GM12878 (cell line): ENCODE measurements around the gene RHNO1. TPM values are rescaled to one million over a fixed set of nuclear protein-coding genes. Genes with fewer than 3 reads are reported as not detected.
A peak's percentile ranks its signal among the peaks of the same experiment; 100 is the strongest.

Experiments
- ATAC-seq: fragments of 200-7000 bp; cut with Tn5 transposase; 3 replicates; pipeline ENCODE4 v1.9.1; 2020; ENCODE audit warnings: mild to moderate bottlenecking, moderate library complexity
- BruUV-seq: library from RNA; stranded (reverse); fragments of 400-500 nt; replicated peaks from 2 replicates; lab custom pipeline; 2021; lab: Mats Ljungman, UMichigan
- CTCF ChIA-PET: fragments of 300-600 bp; sonication (Branson Sonifier 250); formaldehyde crosslinking; extraction: SDS; loops from one replicate; lab custom pipeline; 2021; ENCODE audit warnings: inconsistent platforms; lab: Yijun Ruan, JAX
- POLR2A ChIA-PET: fragments of 350-600 bp; formaldehyde crosslinking; extraction: SDS; loops from one replicate; lab custom pipeline; 2021; ENCODE audit warnings: inconsistent platforms; lab: Charles Lee
- RAD21 ChIA-PET: fragments of 300-600 bp; sonication (Branson Sonifier 250); formaldehyde crosslinking; loops from one replicate; lab custom pipeline; 2023; ENCODE audit warnings: antibody characterized with exemption; ENCODE audit not compliant: unreplicated experiment; lab: Charles Lee
- SMC1A ChIA-PET: fragments of 300-600 bp; sonication (Branson Sonifier 250); formaldehyde crosslinking; loops from one replicate; lab custom pipeline; 2023; ENCODE audit not compliant: unreplicated experiment, uncharacterized antibody; lab: Charles Lee
- DNase-seq: peaks from one replicate; pipeline ENCODE4 v3.0.0-alpha.2; 2011; ENCODE audit warnings: low read depth, low spot score
- FAIRE-seq: peaks from 3 replicates; lab custom pipeline; 2011; peaks lifted over from hg19 to GRCh38; lab: Jason Lieb, UNC
- H2AFZ ChIP-seq: 2 replicates; pipeline ENCODE4 v1.6.0; 2011; ENCODE audit warnings: low read depth, low read length, control low read depth; ENCODE audit not compliant: control insufficient read depth
- H3K27ac ChIP-seq: 2 replicates; pipeline ENCODE4 v1.5.1; 2011; ENCODE audit warnings: control low read depth; ENCODE audit not compliant: control insufficient read depth, insufficient read depth
- H3K27me3 ChIP-seq, 2 experiments: replicated peaks in 1 of 2; 2 replicates each; pipeline versions ENCODE4 v1.6.0 to v1.6.1; 2011; ENCODE audit warnings: low read length in 1 of 2; ENCODE audit not compliant: control insufficient read depth in 2 of 2, insufficient read depth in 2 of 2
- H3K36me3 ChIP-seq, 2 experiments: 2 replicates each; pipeline ENCODE4 v1.5.1; 2011; ENCODE audit warnings: low read length in 1 of 2; ENCODE audit not compliant: control insufficient read depth in 2 of 2, insufficient read depth in 2 of 2
- H3K4me1 ChIP-seq: 2 replicates; pipeline ENCODE4 v1.6.1; 2011; ENCODE audit warnings: mild to moderate bottlenecking, low read length, moderate library complexity, mixed read lengths; ENCODE audit not compliant: control insufficient read depth, insufficient read depth
- H3K4me2 ChIP-seq: 2 replicates; pipeline ENCODE4 v1.6.0; 2011; ENCODE audit warnings: control low read depth; ENCODE audit not compliant: control insufficient read depth, insufficient read depth
- H3K4me3 ChIP-seq: fragments of 200-600 bp; sonication (generic); 2 replicates; pipeline ENCODE4 v1.5.1; 2016
- H3K79me2 ChIP-seq: 2 replicates; pipeline ENCODE4 v1.6.0; 2011; ENCODE audit warnings: low read length; ENCODE audit not compliant: control insufficient read depth, insufficient read depth
- H3K9ac ChIP-seq: 2 replicates; pipeline ENCODE4 v1.8.0; 2011; ENCODE audit warnings: low read length, control low read depth, mixed read lengths; ENCODE audit not compliant: control insufficient read depth, insufficient read depth
- H3K9me3 ChIP-seq: replicated peaks from 3 replicates; pipeline ENCODE4 v1.5.1; 2011; ENCODE audit warnings: mild to moderate bottlenecking, low read length; ENCODE audit not compliant: control insufficient read depth, insufficient read depth
- H4K20me1 ChIP-seq: 2 replicates; pipeline ENCODE4 v1.6.0; 2011; ENCODE audit not compliant: control insufficient read depth, insufficient read depth
- EGR1 ChIP-seq, 2 experiments: IDR thresholded peaks; 1 replicate in 1 of 2; 2 replicates in 1 of 2; pipeline ENCODE4 v1.6.1; 2011 to 2012; ENCODE audit warnings: low read depth in 2 of 2, low read length in 2 of 2, borderline replicate concordance in 1 of 2, mild to moderate bottlenecking in 1 of 2, moderate library complexity in 1 of 2
- GABPA ChIP-seq: IDR thresholded peaks from 2 replicates; pipeline ENCODE4 v1.6.1; 2014; ENCODE audit warnings: antibody characterized with exemption, low read depth, mild to moderate bottlenecking, inconsistent platforms
- RB1 ChIP-seq: fragments of 450-650 bp; formaldehyde crosslinking; IDR thresholded peaks from 2 replicates; pipeline ENCODE4 v1.6.1; 2017; ENCODE audit warnings: mild to moderate bottlenecking, borderline replicate concordance
- RCOR1 ChIP-seq: conservative IDR thresholded peaks from 2 replicates; pipeline ENCODE4 v1.6.1; 2012; ENCODE audit warnings: low read depth, low read length, improper control_type of control experiment
- STAT3 ChIP-seq: IDR thresholded peaks from 2 replicates; pipeline ENCODE4 v1.6.1; 2011; ENCODE audit warnings: low read depth, low read length, improper control_type of control experiment
- ZNF274 ChIP-seq: IDR thresholded peaks from one replicate; pipeline ENCODE4 v1.8.0; 2011; ENCODE audit not compliant: insufficient read length, insufficient read depth
- ZNF592 ChIP-seq: fragments of 450-650 bp; IDR thresholded peaks from 2 replicates; pipeline ENCODE4 v1.6.1; 2017; ENCODE audit warnings: mild to moderate bottlenecking, moderate library complexity
- WGBS: methylation state at CpG from one replicate; pipeline ENCODE4 v1.1.6; 2016; ENCODE audit warnings: low lambda C conversion rate; ENCODE audit not compliant: insufficient replicate concordance, insufficient coverage; ENCODE audit errors: missing lambda C conversion rate; 5-methylcytosine and 5-hydroxymethylcytosine counted together
- in situ Hi-C: fragments of 300-500 bp; cut with MboI; formaldehyde crosslinking; loops from 9 replicates; pipeline ENCODE4 v1.14.3; 2018; ENCODE audit warnings: mixed read lengths
- intact Hi-C: fragments of 100-400 bp; cut with micrococcal nuclease; formaldehyde crosslinking; loops from one replicate; pipeline ENCODE4 v1.14.2; 2022; ENCODE audit not compliant: unreplicated experiment
- polyA plus RNA-seq, 11 experiments: library from polyadenylated mRNA; depleted of rRNA in 4 of 11; unstranded in 6 of 11; stranded (reverse) in 5 of 11; fragments of >200 nt; fragmentation: Nextera tagmentation in 4 of 11; fragmentation: Illumina TruSeq in 1 of 11; extraction: Ambion mirVana in 4 of 11; extraction: Trizol in 1 of 11; gene quantifications; 1 replicate in 1 of 11; 2 replicates in 10 of 11; pipeline versions ENCODE4 v1.2.1 to v1.2.3, GENCODE V29; 2011 to 2016; ENCODE audit warnings: inconsistent platforms in 2 of 11, missing spikeins in 2 of 11, low read depth in 1 of 11
- total RNA-seq, 4 experiments: library from RNA; depleted of rRNA in 3 of 4; stranded (reverse); fragments of >200 nt in 3 of 4; fragmentation: Illumina TruSeq in 1 of 4; extraction: Trizol in 1 of 4; gene quantifications; 2 replicates each; pipeline versions ENCODE4 v1.2.1 to v1.2.3, GENCODE V29; 2013 to 2021
- TF ChIP-seq, protein P1 (sequence below), 3 experiments: IDR thresholded peaks in 2 of 3; conservative IDR thresholded peaks in 1 of 3; 2 replicates each; pipeline ENCODE4 v1.5.1; 2011; ENCODE audit warnings: low read depth in 3 of 3, low read length in 3 of 3, mild to moderate bottlenecking in 3 of 3, control low read depth in 2 of 3, moderate library complexity in 2 of 3, inconsistent platforms in 1 of 3, mixed read lengths in 1 of 3; ENCODE audit not compliant: control insufficient read depth in 2 of 3, insufficient read depth in 1 of 3; ENCODE audit errors: extremely low read depth in 1 of 3
- TF ChIP-seq, protein P2 (sequence below): fragments of 450-650 bp; formaldehyde crosslinking; IDR thresholded peaks from 2 replicates; pipeline ENCODE4 v1.5.0; 2022; ENCODE audit warnings: mild to moderate bottlenecking, missing genetic modification characterization

RHNO1 gene
- total and polyA plus RNA-seq, 10 of the 15 experiments (the other 5 are each of a cell fraction or from before 2014, with no cell fraction given): 27.9 to 91.6 (median 49.3) TPM

GRCh38 chr12:2879853-2880252 lies 2.8 kb downstream of the RHNO1 start:
- ChIA-PET RAD21 (interaction anchor here (1.3 kb wide), 1 partner anchor 155 kb away, joined by 7 read pairs; no protein-coding TSS in a partner anchor), CTCF (interaction anchor here (1.3 to 1.4 kb wide), 2 partner anchors 10 to 51 kb away, joined by 3 to 6 read pairs; partner anchors contain the start of gene TULP3), SMC1A (no interaction called here), POLR2A (interaction anchor here (1.1 to 1.2 kb wide), 2 partner anchors 10 to 13 kb away, joined by 3 to 4 read pairs; partner anchors contain the start of gene TULP3)
- Histone ChIP-seq H4K20me1 (no peaks in the 10 kb centered on the region), H3K36me3 (no peaks in the 10 kb centered on the region), H3K4me2 (no peak overlapping the region; the same call in 1 of the 2 replicates), H3K4me3 (no peak overlapping the region), H3K79me2 (peaks cover 65% of the 10 kb centered on the region), H2AFZ (no peak overlapping the region), H3K9ac (no peak overlapping the region), H3K27me3 (no peaks in the 10 kb centered on the region), H3K4me1 (no peaks in the 10 kb centered on the region; the same call in 1 of the 2 replicates), H3K27ac (no peak overlapping the region), H3K9me3 (no peaks in the 10 kb centered on the region)
- ATAC-seq (no peak), DNase-seq (no peak), FAIRE-seq (no peak)
- in situ Hi-C loops (no loop called here), intact Hi-C loops (no loop called here)
- TF ChIP-seq, protein P1, sequence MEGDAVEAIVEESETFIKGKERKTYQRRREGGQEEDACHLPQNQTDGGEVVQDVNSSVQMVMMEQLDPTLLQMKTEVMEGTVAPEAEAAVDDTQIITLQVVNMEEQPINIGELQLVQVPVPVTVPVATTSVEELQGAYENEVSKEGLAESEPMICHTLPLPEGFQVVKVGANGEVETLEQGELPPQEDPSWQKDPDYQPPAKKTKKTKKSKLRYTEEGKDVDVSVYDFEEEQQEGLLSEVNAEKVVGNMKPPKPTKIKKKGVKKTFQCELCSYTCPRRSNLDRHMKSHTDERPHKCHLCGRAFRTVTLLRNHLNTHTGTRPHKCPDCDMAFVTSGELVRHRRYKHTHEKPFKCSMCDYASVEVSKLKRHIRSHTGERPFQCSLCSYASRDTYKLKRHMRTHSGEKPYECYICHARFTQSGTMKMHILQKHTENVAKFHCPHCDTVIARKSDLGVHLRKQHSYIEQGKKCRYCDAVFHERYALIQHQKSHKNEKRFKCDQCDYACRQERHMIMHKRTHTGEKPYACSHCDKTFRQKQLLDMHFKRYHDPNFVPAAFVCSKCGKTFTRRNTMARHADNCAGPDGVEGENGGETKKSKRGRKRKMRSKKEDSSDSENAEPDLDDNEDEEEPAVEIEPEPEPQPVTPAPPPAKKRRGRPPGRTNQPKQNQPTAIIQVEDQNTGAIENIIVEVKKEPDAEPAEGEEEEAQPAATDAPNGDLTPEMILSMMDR (IDR thresholded peaks at IDR 0.05 in 2 of 3, conservative IDR thresholded peaks at IDR 0.05 in 1 of 3; ENCODE audit: control insufficient read depth in 2 of 3, extremely low read depth in 1 of 3, insufficient read depth in 1 of 3, low read depth in 3 of 3, low read length in 3 of 3): no peak
- TF ChIP-seq STAT3 (no peak), RCOR1 (no peak), ZNF592 (no peak), GABPA (no peak), ZNF274 (no peak), RB1 (no peak), EGR1 (IDR thresholded peaks at IDR 0.05; ENCODE audit: borderline replicate concordance in 1 of 2, low read depth in 2 of 2, low read length in 2 of 2) (no peak)
- TF ChIP-seq, protein P2, sequence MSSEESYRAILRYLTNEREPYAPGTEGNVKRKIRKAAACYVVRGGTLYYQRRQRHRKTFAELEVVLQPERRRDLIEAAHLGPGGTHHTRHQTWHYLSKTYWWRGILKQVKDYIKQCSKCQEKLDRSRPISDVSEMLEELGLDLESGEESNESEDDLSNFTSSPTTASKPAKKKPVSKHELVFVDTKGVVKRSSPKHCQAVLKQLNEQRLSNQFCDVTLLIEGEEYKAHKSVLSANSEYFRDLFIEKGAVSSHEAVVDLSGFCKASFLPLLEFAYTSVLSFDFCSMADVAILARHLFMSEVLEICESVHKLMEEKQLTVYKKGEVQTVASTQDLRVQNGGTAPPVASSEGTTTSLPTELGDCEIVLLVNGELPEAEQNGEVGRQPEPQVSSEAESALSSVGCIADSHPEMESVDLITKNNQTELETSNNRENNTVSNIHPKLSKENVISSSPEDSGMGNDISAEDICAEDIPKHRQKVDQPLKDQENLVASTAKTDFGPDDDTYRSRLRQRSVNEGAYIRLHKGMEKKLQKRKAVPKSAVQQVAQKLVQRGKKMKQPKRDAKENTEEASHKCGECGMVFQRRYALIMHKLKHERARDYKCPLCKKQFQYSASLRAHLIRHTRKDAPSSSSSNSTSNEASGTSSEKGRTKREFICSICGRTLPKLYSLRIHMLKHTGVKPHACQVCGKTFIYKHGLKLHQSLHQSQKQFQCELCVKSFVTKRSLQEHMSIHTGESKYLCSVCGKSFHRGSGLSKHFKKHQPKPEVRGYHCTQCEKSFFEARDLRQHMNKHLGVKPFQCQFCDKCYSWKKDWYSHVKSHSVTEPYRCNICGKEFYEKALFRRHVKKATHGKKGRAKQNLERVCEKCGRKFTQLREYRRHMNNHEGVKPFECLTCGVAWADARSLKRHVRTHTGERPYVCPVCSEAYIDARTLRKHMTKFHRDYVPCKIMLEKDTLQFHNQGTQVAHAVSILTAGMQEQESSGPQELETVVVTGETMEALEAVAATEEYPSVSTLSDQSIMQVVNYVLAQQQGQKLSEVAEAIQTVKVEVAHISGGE (CRISPR knock-in tag): no peak
- BruUV-seq: TSS peak; percentile 46
- 100% methylated on average over 3 of the region's 3 CpGs for WGBS
